HG03139 (cell line): ENCODE data around the gene TMEM232.
A peak's percentile ranks its signal among the peaks of the same experiment; 100 is the strongest.
"Not testable (repeated sequence)": the region's sequence is repeated elsewhere in the genome, so short reads cannot be mapped to it uniquely, and the experiment has no call there.

Experiments used
- ATAC-seq: cut with Tn5 transposase; IDR thresholded peaks from one replicate; pipeline ENCODE4 v1.9.1; 2021; ENCODE audit not compliant: unreplicated experiment

TMEM232 gene

GRCh38 chr5:110535146-110535545 is 191.3 kb downstream of the TMEM232 start:
- not testable (repeated sequence) for ATAC-seq

GRCh38 chr5:110525762-110526161 is 200.7 kb downstream of the TMEM232 start:
- ATAC-seq: no peak

- ATAC-seq: no peak
Measured at GRCh38 chr5:110517396-110517795, 209.1 kb downstream of the TMEM232 start.

GRCh38 chr5:110514030-110514429 is 212.4 kb downstream of the TMEM232 start:
- ATAC-seq: no peak

GRCh38 chr5:110512266-110512665 is 214.2 kb downstream of the TMEM232 start:
- no peak for ATAC-seq

- no peak for ATAC-seq
Measured at GRCh38 chr5:110510146-110510545, 216.3 kb downstream of the TMEM232 start.

- no peak for ATAC-seq
Measured at GRCh38 chr5:110507972-110508371, 218.5 kb downstream of the TMEM232 start.

GRCh38 chr5:110506378-110506777 is 220.1 kb downstream of the TMEM232 start:
- ATAC-seq: no peak

- ATAC-seq: no peak
Measured at GRCh38 chr5:110496276-110496675, 230.2 kb downstream of the TMEM232 start.

- ATAC-seq: no peak
Measured at GRCh38 chr5:110492446-110492845, 234.0 kb downstream of the TMEM232 start.

GRCh38 chr5:110478895-110479294 is 247.6 kb downstream of the TMEM232 start:
- ATAC-seq: no peak

GRCh38 chr5:110477911-110478310 is 248.6 kb downstream of the TMEM232 start:
- ATAC-seq: no peak

- no peak for ATAC-seq
Measured at GRCh38 chr5:110476164-110476563, 250.3 kb downstream of the TMEM232 start.

- no peak for ATAC-seq
Measured at GRCh38 chr5:110475529-110475928, 250.9 kb downstream of the TMEM232 start.

GRCh38 chr5:110469486-110469885 is 257.0 kb downstream of the TMEM232 start:
- ATAC-seq: no peak

- no peak for ATAC-seq
Measured at GRCh38 chr5:110463106-110463505, 263.4 kb downstream of the TMEM232 start.

- no peak for ATAC-seq
Measured at GRCh38 chr5:110460837-110461236, 265.6 kb downstream of the TMEM232 start.

GRCh38 chr5:110458313-110458712 is 268.2 kb downstream of the TMEM232 start:
- ATAC-seq: no peak

- no peak for ATAC-seq
Measured at GRCh38 chr5:110442856-110443255, 283.6 kb downstream of the TMEM232 start.

GRCh38 chr5:110441035-110441434 is 285.4 kb downstream of the TMEM232 start:
- peak; percentile 52 for ATAC-seq

- no peak for ATAC-seq
Measured at GRCh38 chr5:110440058-110440457, 286.4 kb downstream of the TMEM232 start.

- no peak for ATAC-seq
Measured at GRCh38 chr5:110439296-110439695, 287.2 kb downstream of the TMEM232 start.

- ATAC-seq: no peak
Measured at GRCh38 chr5:110435207-110435606, 291.3 kb downstream of the TMEM232 start.

- no peak for ATAC-seq
Measured at GRCh38 chr5:110431603-110432002, 294.9 kb downstream of the TMEM232 start.
